Left cardiac atrium (tissue), 4 donors: ENCODE results near the gene KICS2. TPM values are rescaled to one million over a fixed set of nuclear protein-coding genes. Genes with fewer than 3 reads are reported as not detected.
"Not testable (repeated sequence)": the region's sequence is repeated elsewhere in the genome, so short reads cannot be mapped to it uniquely, and the experiment has no call there.

Experiments used
- ATAC-seq, 2 donors: fragments of 200-7000 bp; cut with Tn5 transposase; one replicate each; pipeline ENCODE4 v1.9.1; 2020; ENCODE audit warnings: mild to moderate bottlenecking in 2 of 2, moderate library complexity in 2 of 2
- DNase-seq: peaks from one replicate; pipeline ENCODE4 v3.0.0-alpha.2; 2020
- intact Hi-C, 2 donors: fragments of 100-400 bp; cut with DNase I; formaldehyde crosslinking; loops; one replicate each; pipeline versions ENCODE4 v1.14.1 to v1.15.1; 2022 to 2023
- total RNA-seq, 2 donors: library from RNA; stranded (reverse); fragmentation: NEBNext Ultra II Directional; extraction: Animal tissue kit (Norgen Biotek cat#: 25700); gene quantifications; one replicate each; pipeline ENCODE4 v1.2.1, GENCODE V29; 2021
- donor health status: DM: no; HTN: yes; CAD: no.
- donor health status: DM: no; HTN: yes; CAD: no; lungs with severe emphysema.
- donor health status: DM: yes; HTN: yes; CAD: no.
- donor health status: Dilated cardiomyopathy.

The KICS2 gene
- total RNA-seq, 2 donors from 2014 or later, result 3.5 to 5.1 TPM

DNA sequence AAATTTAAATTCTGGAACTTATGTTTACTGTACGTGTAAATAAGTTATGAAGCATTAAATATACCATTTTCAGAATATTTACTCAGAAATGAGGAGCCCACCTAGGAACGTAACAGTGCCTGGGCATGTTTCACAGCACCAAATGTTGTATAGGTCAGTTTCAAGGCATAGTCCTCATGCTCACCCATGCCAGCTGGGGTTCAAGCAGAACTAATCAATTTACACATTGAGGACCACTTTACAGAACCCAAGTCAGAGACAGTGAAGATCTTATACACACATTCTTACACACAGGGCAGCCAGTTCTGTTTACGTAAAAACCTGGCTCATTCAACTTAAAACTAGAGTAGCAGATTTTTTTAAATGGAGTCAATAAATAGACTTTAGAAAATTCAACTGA lies 2.0 kb downstream of the KICS2 start:
- no peak for ATAC-seq
- DNase-seq, result no peak
- intact Hi-C loops, result no loop called here

GRCh38 chr12:64219145-64219544 lies 3.0 kb downstream of the KICS2 start:
- intact Hi-C loops, result no loop called here
- ATAC-seq, result no peak
- no peak for DNase-seq

DNA sequence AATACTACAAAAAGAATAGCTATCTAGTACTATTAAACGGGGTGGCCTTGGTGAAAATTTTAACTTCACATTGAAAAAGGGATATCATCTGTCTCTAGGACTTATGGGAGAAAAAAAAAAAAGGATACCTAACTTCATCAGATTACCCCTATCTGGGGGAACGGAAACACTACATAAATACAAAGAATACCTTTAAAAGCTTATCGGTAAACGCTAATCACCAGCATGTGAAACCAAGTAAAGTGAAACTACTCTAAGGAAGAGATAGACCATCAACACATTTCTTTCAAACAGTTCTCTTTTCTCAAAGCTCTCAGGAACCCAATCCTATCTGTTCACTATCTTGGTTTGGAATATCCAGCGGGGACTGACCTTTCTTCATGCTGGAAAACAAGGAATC lies 3.5 kb downstream of the KICS2 start:
- intact Hi-C loops, result no loop called here
- no peak for ATAC-seq
- DNase-seq, result no peak

GRCh38 chr12:64217643-64218042 lies 4.5 kb downstream of the KICS2 start:
- DNase-seq, ATAC-seq, intact Hi-C loops: not testable (repeated sequence)

DNA sequence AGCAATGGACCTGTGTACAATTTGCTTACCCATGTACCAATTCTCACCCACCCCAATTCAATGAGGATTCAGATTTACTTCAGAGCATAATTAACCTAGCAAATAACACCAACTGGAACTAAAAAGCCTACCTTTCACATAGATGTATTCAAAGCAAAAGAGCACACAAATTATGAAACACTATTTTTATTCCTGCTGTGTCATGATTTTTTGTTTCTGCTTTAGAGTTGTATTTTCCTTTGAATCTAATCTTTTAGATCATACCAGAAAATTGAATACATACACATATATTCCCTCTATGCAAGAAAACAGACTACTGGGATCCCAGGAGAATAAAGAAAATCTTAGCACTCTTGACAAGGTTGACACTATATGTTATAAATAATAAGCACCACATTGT lies 5.9 kb downstream of the KICS2 start:
- intact Hi-C loops, result no loop called here
- DNase-seq (no peak), ATAC-seq (no peak)

- intact Hi-C loops, result no loop called here
- ATAC-seq, result no peak
- no peak for DNase-seq
Measured at GRCh38 chr12:64212119-64212746, 9.9 kb downstream of the KICS2 start.

- DNase-seq (no peak), ATAC-seq (no peak)
- intact Hi-C loops, result no loop called here
Measured at GRCh38 chr12:64207453-64207852, 14.6 kb downstream of the KICS2 start.

GRCh38 chr12:64205542-64205941 lies 16.6 kb downstream of the KICS2 start:
- intact Hi-C loops, result no loop called here
- DNase-seq (no peak), ATAC-seq (no peak)

GRCh38 chr12:64203775-64204174 lies 18.3 kb downstream of the KICS2 start:
- DNase-seq (no peak), ATAC-seq (no peak)
- intact Hi-C loops, result no loop called here

DNA sequence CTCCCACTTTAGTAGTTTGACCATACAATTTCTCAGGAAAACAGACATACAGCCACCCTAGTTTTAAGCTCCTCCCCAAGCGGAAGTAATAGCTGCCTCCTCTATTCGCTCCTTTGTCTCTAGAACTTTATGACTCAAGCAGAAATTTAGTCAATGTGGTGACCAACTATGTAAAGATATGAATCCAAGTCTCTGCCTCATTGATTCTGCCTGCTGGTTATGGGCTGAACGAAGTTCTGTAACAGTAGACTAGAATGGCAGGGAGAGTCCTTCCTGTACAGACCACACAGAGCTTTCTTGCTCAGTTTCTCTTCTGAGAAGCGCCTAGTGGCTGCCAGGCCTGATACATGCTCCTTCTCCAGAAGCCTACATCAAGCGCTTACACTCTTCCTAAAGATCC lies 19.1 kb downstream of the KICS2 start:
- intact Hi-C loops, result no loop called here
- DNase-seq, result no peak

GRCh38 chr12:64195841-64196240 lies 26.3 kb downstream of the KICS2 start:
- intact Hi-C loops, result not testable (repeated sequence)

More for the DNA sequence above, 19.1 kb downstream of the KICS2 start:
- ATAC-seq, result no peak

DNA sequence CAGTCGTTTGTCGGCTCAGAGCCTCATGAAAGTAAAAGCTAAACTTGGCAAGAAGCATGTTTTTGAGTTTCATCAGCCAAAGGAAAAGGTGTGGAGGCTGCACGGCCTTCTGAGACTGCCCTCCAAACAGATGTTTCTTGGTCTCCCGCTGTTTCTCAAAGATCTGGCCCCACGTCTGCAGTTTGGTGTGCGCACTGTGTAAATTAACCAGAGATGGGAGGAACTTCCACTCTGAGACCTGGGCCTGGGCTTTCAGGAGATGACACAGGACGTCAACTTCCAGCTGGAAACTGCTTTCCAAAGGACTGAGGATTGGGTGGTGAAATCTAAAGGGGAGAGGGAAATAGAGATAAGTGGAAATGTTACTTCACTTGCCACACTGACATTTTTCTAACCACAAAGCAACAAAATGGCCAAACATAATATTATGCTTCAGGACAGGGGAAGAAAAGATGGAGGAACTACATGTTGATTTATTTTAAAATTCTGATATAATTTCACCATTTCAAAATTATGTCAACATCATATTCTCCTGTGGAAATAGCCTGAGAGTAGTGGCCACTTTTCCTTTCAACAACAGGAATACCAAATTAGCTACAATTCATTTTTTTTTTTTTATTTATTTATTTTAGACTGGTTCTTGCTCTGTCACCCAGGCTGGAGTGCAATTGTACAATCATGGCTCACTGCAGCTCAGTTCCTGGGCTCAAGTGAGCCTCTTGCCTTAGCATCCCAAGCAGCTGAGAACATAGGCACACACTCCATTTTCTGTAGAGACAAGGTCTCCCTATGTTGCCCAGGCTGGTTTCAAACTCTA lies 27.6 kb downstream of the KICS2 start:
- peak in 1 of 2 donors; percentile 74 for ATAC-seq
- DNase-seq, result no peak

More at GRCh38 chr12:64195841-64196240, 26.3 kb downstream of the KICS2 start:
- not testable (repeated sequence) for ATAC-seq, DNase-seq

DNA sequence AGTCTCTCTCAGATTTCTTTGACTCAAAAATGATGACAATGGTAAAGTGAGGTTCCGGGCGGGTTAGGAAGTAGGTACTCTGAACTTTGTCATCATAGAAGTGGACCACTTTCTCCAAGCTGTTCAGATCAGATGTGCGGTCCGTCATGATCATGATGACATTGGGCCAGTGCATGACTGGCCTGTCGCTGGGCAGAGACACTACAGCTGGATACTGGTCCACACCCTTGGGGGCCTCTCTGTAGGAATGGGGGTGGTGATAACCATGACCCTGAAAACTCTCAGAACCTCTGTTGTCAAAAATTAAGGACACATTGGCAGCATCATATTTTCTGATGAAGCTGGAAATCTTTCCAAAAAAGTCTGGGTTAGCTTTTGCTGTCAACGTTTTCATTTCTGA lies 28.2 kb downstream of the KICS2 start:
- DNase-seq (no peak), ATAC-seq (peak in 1 of 2 donors; percentile 49)
- intact Hi-C loops, result no loop called here

More for the DNA sequence above, 27.6 kb downstream of the KICS2 start:
- intact Hi-C loops, result no loop called here

DNA sequence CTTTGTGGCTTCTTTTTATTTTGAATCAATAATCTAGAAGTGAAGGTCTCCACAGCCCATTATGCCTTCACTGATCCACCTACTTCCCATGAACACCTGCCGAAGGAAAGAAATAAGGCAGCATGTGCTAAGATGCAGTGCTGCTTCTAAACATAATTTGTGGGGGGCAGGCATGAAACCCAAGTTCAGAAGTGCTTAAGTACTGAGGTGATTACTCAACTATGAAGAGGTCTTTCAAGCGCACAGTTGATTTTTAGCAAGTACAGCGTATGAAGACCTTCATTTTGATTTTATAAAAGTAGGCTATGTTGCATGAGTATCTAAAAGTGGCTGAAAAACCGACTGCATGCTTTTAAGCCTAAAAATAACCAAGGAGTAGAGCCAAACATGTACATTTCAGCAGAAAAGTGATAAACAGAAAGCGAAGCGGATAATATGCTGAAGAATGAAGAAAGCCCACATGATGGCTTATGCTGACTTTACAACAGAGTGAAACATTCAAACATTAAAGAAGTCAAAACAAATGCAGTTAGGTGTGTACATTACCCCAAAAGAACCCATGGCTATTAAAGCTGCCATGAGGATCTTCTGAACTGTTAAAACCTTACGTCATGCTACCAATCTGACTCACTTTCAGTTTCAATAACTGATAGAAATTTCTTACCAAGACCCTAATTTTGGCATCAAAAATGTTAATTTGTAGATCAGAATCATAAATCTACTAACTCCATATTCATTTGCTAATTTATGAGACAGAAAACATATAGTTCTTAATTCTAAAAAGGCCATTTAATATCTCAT lies 29.3 kb downstream of the KICS2 start:
- intact Hi-C loops, result no loop called here
- ATAC-seq, result no peak
- DNase-seq, result no peak

GRCh38 chr12:64190140-64190539 lies 32.0 kb downstream of the KICS2 start:
- DNase-seq, result no peak
- intact Hi-C loops, result no loop called here
- ATAC-seq, result no peak

DNA sequence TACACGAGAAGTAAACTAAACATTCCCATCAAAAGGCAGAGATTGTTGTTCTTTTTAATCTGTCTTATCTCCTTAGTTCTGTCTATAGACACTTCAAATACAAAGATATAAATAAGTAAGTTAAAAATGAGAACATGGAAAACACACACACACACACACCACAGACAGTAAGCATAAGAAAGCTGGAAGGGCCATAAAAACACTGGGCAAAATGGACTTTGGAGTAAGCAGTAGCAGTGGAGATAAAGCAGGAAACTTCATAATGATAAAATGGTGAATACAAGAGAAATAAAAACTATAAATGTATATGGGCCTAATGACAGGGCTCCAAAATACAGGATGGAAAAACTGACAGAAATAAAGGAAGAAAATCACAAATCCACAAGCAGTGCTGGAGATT lies 32.6 kb downstream of the KICS2 start:
- intact Hi-C loops, result loop anchor here in 1 of 2 donors (10.0 kb wide), 1 partner anchor 65 kb away; no protein-coding TSS in a partner anchor
- DNase-seq, result no peak
- no peak for ATAC-seq

- no peak for ATAC-seq
- DNase-seq, result no peak
- intact Hi-C loops, result loop anchor here in 1 of 2 donors (10.0 kb wide), 1 partner anchor 67 kb away; no protein-coding TSS in a partner anchor
Measured at GRCh38 chr12:64187794-64188193, 34.3 kb downstream of the KICS2 start.

DNA sequence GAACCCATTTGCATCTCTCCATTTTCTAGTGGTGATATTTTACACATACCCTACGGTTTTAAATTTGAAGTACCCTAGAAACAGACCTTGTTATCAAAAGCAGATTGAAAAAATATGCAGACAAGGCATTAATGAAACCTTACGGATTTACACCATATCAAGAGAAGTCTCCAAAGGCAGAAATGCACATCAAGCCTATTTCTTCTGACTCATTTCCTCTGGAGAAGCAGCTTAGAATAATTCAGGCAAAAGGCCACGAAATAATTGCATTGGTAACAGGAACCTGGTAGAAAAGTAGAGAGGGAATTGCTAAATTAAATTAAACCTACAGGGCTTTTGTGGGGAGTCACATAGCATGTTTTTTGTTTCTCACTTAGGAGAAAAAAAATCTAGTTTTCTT lies 34.7 kb downstream of the KICS2 start:
- ATAC-seq (no peak), DNase-seq (no peak)
- intact Hi-C loops, result loop anchor here in 1 of 2 donors (10.0 kb wide), 1 partner anchor 67 kb away; no protein-coding TSS in a partner anchor

DNA sequence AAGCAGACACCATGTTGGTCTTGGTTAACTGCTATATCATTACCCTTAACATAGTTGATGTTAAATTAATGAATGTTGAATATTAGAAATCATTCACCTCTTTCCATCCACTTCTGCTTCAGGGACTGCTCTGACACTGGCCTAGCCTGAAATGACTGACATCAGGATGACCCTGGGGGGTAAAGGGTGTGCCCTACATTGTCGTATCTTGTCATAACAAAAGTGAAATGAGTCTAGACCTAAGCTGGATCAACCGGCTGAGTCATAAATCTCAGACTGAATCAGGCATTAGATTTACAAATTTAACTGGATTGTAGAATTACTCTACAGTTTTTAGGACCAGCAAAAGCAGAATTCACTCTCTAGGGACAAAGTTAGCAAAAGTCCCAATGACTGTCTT lies 35.3 kb downstream of the KICS2 start:
- no peak for DNase-seq
- intact Hi-C loops, result loop anchor here in 1 of 2 donors (10.0 kb wide), 1 partner anchor 68 kb away; no protein-coding TSS in a partner anchor
- ATAC-seq, result no peak
